LoVo (cell line): Measurements from ENCODE around the gene OSBPL2.

ENCODE experiments used
- DNase-seq: peaks from one replicate; pipeline ENCODE4 v3.0.0-alpha.2; 2016; ENCODE audit warnings: low spot score

OSBPL2 gene

DNA sequence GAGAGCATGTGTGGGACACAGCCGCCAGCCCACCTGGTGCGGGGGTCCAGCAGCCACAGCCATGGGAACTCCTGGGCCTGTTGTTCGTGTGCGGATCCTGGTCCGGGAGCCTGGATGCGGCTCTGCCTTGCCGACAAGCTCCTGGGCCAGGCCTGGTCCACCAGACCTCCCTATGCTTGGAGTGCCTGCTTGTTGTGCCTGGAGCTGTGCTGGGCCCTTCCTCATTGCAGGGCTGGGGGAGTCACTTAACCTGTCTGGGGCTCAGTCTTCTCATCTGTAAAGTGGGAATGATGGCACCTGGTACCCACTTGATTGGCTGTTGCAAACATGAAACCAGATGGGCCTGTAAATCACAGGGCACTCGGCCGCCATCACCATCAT, 2.6 kb upstream of the OSBPL2 start:
- DNase-seq = no peak

- DNase-seq = no peak
Measured at GRCh38 chr20:62236200-62236599, 2.1 kb upstream of the OSBPL2 start.

GRCh38 chr20:62236766-62237513, 1.4 kb upstream of the OSBPL2 start:
- no peak for DNase-seq

- DNase-seq = no peak
Measured at GRCh38 chr20:62237514-62237800, 864 bp upstream of the OSBPL2 start.

DNA sequence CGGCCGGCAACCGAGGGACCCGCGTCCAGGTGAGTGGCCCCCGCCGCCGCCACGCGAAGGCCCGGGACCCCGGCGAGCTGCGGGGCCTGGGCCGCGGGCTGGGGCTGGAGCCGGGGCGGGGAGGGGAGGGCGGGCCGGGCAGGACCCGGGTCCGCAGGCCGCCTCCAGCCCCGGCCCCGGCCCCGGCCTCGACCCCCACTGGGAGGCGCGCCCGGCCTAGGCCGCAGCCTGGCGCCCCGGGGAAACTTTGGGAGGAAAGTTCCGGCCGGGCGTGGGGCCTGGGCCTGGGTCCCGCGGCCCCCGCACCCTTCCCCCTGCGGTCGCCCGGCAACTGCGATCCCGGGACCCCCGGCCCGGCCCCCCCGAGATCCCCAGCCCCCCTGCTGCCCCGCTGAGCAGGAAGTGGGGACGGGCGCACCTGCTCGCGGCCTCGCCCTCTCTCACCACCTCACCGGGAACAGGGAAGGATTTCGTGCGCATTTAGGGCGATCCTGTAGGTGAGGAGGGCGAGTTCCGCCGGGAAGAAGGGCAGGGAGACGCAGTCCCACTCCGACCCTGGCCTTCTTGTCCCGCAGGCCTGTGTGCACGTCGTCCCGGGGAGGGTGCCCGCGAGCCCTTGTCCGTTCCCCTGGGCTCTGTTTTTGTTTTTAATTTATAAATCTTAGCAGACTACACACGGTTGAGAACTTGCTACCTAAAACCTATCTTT, 402 bp downstream of the OSBPL2 start:
- DNase-seq = peak; percentile 43

DNA sequence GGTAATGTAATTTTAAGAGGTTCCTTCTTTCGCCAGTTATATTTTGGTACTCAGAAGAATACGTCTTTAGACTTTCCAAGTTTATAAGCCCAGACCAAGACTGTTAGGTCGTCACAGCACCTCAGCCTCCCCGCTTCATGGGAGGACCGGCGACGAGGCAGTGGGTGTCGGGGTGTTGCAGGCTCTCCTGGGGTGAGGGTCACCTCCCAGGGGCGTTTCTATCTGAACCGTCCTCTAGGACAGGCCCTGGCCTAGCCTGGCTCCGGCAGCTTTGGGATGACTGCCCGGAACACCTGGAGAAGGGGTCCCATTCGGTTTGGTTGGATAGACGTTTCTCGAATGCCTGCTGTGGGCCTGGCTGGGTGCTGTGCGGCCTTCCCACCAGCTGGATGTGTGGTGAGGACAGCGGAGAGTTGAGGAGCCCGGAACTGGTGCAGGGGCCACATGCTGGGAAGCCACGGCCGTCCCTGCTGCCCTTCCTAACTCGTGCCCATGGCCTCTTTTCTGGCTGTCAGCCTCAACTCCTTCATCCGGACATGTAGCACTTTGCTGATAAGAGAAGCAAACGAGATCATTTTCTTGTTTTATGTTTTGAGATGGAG, 1.1 kb downstream of the OSBPL2 start:
- DNase-seq = no peak

- DNase-seq = no peak
Measured at GRCh38 chr20:62240020-62240685, 1.8 kb downstream of the OSBPL2 start.

GRCh38 chr20:62241506-62241905, 3.2 kb downstream of the OSBPL2 start:
- no peak for DNase-seq

GRCh38 chr20:62242176-62242575, 3.9 kb downstream of the OSBPL2 start:
- no peak for DNase-seq

GRCh38 chr20:62243106-62243505, 4.8 kb downstream of the OSBPL2 start:
- DNase-seq = no peak

DNA sequence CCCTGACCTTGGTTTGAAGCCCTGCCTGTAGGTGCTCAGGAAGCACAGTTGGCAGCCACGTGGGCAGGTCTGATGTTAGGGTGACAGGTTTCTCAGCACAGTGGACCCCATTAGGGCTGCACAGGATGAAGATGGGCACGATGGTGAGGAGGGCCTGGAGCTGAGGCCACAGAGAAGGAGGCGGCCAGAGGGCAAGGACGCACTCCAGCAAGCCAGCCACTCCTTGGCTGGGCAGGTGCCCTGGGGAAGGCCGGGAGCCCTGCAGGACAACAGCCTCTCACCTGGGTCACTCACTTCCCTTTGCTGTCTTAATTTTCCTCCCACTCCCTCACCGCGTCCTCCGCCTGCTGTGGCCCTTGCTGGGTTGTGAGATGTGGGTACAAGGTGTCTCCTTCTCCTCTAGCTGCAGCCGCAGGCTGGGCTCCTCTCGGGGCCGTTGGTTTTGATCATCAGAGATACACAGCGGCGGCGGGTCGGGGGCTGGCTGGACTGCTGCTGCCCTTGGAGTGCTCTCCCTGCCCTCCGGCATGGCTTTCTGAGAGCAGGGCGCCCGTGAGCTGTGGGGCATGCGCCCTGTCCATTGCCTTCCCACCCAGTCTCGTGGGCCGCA, 5.7 kb downstream of the OSBPL2 start:
- no peak for DNase-seq

- DNase-seq = no peak
Measured at GRCh38 chr20:62244644-62245108, 6.4 kb downstream of the OSBPL2 start.

- DNase-seq = no peak
Measured at GRCh38 chr20:62245911-62246280, 7.6 kb downstream of the OSBPL2 start.

GRCh38 chr20:62246431-62246830, 8.1 kb downstream of the OSBPL2 start:
- DNase-seq = no peak

DNA sequence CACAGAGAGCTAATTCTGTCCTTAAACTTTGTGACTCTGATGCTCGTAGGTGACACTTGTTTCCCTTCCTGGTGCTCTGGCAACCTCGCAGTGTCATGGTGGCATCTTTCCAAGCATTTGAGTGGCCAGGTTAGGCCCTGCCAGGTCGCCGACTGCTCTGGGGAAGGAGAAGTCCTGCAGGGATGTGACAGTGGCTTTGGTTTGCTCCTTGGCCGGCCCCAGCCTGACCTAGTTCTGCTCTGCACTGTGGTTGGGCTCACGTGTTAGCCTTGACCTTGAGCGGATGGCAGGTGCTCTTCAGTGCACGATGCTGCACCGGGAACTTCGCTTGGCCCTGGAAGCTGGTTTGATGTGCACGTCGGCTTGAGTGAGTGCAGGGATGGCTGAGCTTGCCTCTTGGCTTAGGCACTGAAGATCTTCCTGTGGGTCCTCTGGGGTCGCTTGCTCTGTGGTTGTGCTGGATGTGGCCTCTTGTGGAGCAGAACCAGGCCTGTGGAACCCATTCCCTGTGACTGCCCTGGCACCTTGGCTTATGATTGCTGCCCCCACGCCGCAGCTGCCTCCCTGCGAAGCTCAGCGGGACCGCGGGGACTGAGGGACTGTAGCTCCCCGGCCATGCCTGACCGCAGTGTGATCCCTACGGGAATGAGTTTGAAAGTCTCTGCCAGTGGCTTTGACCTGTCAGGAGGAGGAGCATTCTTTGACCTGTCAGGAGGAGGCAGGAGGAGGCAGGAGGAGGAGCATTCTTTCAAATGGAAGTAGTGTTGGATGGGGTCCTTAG, 8.7 kb downstream of the OSBPL2 start:
- no peak for DNase-seq

DNA sequence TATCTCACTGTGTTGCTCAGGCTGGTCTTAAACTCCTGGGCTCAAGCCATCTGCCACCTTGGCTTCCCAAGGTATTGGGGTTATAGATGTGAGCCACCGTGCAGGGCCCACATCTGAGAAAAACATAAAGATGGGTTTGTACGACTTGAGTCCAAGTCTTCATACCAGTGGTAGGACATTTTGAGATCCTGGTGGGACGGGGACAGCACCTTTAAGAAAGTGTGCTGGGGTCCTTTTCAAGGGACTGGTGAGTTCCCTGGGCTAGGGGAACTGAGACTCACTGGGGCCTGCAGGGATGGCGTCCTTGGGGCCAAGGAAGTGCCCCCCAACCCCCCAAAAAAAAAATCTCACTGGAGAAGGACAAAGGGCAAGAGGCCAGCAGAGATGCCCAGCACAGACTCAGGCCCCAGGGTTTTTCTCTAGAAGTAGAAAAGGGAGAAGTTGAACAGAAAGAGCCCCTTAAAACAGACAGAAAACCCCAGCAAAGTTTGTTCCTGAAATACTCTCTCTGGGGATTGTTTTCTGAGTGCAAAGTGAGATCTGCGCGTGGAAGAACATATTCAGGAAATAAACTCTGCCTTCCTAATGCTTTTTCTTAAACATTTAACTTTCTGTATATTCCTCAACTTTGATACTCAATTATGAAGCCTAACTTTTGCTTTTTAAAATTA, 10.7 kb downstream of the OSBPL2 start:
- no peak for DNase-seq

- peak; percentile 28 for DNase-seq
Measured at GRCh38 chr20:62252342-62252966, 14.1 kb downstream of the OSBPL2 start.

- DNase-seq = no peak
Measured at GRCh38 chr20:62253398-62253797, 15.1 kb downstream of the OSBPL2 start.

GRCh38 chr20:62254021-62254724, 15.9 kb downstream of the OSBPL2 start:
- no peak for DNase-seq

DNA sequence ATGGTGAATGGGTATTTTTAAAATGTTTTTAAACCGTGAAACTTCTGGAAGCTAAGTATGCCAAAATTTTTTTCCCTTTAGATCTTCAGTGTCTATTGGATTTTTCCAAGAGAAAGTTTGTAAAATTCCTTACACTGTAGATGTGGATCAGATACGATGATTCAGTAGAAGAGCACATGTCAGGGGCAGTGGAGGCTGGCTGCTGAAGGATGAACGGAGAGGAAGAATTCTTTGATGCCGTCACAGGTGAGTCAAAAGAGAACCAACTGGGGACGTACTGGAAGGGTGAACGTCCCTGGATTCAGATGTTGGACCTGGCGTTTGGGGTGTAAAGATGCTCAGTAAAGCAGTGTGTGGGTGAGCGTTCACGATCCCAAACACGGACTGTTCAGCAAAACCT, 17.7 kb downstream of the OSBPL2 start:
- no peak for DNase-seq
